ENCODE measurements around the gene D2HGDH. TPM values are rescaled to one million over a fixed set of nuclear protein-coding genes. Genes with fewer than 3 reads are reported as not detected.

D2HGDH gene
- total and polyA plus RNA-seq, 2 of the 13 experiments (the other 11 are each of a cell fraction or from before 2014, with no cell fraction given) = 19.2 to 20.3 TPM

DNA sequence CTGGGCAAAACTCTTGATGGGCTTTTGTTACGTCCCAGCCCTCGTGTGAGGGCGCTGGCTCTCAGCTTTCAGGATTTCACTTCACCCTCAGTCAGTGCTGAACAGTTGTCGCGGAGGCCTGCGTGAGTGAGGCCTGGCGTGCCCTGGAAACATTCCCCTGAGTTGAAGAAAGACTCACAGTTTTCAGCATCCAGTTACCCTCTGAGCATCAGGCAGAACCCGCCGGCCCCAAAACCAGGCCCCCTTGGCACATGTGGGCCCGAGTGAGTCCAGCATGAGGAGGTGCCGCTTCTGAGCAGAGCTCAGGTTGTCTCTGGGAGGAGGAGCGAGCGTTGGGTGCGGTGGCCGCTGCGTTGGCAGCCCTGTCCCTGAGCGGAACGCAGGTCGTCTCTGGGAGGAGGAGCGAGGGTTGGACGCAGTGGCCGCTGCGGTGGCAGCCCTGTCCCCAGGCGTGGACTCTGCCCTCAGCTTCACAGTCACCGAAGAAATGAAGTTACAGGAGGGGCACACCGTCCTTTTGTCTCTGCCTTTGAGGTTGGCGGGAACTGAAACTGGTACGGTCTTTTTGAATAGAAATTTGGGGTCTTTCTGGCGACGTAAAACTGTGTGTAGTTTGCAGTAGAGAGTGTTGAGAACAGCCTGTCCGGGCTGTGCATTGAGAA lies 74.4 kb downstream of the D2HGDH start, which contains the start of gene NEU4 (continued):
- peak; percentile 84; the same call in 1 of the 2 replicates for TF ChIP-seq ZBTB20 (CRISPR knock-in tag; IDR thresholded peaks at IDR 0.05; ENCODE audit: borderline replicate concordance, low read depth)
- TF ChIP-seq, protein P1, sequence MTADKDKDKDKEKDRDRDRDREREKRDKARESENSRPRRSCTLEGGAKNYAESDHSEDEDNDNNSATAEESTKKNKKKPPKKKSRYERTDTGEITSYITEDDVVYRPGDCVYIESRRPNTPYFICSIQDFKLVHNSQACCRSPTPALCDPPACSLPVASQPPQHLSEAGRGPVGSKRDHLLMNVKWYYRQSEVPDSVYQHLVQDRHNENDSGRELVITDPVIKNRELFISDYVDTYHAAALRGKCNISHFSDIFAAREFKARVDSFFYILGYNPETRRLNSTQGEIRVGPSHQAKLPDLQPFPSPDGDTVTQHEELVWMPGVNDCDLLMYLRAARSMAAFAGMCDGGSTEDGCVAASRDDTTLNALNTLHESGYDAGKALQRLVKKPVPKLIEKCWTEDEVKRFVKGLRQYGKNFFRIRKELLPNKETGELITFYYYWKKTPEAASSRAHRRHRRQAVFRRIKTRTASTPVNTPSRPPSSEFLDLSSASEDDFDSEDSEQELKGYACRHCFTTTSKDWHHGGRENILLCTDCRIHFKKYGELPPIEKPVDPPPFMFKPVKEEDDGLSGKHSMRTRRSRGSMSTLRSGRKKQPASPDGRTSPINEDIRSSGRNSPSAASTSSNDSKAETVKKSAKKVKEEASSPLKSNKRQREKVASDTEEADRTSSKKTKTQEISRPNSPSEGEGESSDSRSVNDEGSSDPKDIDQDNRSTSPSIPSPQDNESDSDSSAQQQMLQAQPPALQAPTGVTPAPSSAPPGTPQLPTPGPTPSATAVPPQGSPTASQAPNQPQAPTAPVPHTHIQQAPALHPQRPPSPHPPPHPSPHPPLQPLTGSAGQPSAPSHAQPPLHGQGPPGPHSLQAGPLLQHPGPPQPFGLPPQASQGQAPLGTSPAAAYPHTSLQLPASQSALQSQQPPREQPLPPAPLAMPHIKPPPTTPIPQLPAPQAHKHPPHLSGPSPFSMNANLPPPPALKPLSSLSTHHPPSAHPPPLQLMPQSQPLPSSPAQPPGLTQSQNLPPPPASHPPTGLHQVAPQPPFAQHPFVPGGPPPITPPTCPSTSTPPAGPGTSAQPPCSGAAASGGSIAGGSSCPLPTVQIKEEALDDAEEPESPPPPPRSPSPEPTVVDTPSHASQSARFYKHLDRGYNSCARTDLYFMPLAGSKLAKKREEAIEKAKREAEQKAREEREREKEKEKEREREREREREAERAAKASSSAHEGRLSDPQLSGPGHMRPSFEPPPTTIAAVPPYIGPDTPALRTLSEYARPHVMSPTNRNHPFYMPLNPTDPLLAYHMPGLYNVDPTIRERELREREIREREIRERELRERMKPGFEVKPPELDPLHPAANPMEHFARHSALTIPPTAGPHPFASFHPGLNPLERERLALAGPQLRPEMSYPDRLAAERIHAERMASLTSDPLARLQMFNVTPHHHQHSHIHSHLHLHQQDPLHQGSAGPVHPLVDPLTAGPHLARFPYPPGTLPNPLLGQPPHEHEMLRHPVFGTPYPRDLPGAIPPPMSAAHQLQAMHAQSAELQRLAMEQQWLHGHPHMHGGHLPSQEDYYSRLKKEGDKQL (CRISPR knock-in tag; IDR thresholded peaks at IDR 0.05; ENCODE audit: low read depth) = peak; percentile 71
- no peak for TF ChIP-seq GABPA (IDR thresholded peaks at IDR 0.05; ENCODE audit: low read depth, low read length)
- TF ChIP-seq GABPA (CRISPR knock-in tag; IDR thresholded peaks at IDR 0.05; ENCODE audit: low read depth) = peak; percentile 25; the same call in 1 of the 2 replicates
- TF ChIP-seq, protein P2, sequence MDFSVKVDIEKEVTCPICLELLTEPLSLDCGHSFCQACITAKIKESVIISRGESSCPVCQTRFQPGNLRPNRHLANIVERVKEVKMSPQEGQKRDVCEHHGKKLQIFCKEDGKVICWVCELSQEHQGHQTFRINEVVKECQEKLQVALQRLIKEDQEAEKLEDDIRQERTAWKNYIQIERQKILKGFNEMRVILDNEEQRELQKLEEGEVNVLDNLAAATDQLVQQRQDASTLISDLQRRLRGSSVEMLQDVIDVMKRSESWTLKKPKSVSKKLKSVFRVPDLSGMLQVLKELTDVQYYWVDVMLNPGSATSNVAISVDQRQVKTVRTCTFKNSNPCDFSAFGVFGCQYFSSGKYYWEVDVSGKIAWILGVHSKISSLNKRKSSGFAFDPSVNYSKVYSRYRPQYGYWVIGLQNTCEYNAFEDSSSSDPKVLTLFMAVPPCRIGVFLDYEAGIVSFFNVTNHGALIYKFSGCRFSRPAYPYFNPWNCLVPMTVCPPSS (IDR thresholded peaks at IDR 0.05) = no peak
- TF ChIP-seq GFI1 (CRISPR knock-in tag; IDR thresholded peaks at IDR 0.05; ENCODE audit: borderline replicate concordance) = peak; percentile 89
- peak; percentile 67; the same call in 1 of the 2 replicates for TF ChIP-seq ZBTB7A (CRISPR knock-in tag; IDR thresholded peaks at IDR 0.05)
- peak; percentile 60; the same call in 1 of the 2 replicates for TF ChIP-seq GLI4 (CRISPR knock-in tag; IDR thresholded peaks at IDR 0.05; ENCODE audit: borderline replicate concordance)
- TF ChIP-seq KDM2A (CRISPR knock-in tag; IDR thresholded peaks at IDR 0.05; ENCODE audit: borderline replicate concordance, low read depth) = peak; percentile 92; the same call in 1 of the 2 replicates
- peak; percentile 37; the same call in 1 of the 2 replicates for TF ChIP-seq CEBPG (CRISPR knock-in tag; IDR thresholded peaks at IDR 0.05)
- no peak for TF ChIP-seq ZNF484 (CRISPR knock-in tag; IDR thresholded peaks at IDR 0.05; ENCODE audit: borderline replicate concordance, low read depth)
- TF ChIP-seq MYNN (CRISPR knock-in tag; IDR thresholded peaks at IDR 0.05; ENCODE audit: low read depth) = no peak
- peak; percentile 95 for TF ChIP-seq NRL (CRISPR knock-in tag; IDR thresholded peaks at IDR 0.05; ENCODE audit: borderline replicate concordance)
- TF ChIP-seq, protein P3, sequence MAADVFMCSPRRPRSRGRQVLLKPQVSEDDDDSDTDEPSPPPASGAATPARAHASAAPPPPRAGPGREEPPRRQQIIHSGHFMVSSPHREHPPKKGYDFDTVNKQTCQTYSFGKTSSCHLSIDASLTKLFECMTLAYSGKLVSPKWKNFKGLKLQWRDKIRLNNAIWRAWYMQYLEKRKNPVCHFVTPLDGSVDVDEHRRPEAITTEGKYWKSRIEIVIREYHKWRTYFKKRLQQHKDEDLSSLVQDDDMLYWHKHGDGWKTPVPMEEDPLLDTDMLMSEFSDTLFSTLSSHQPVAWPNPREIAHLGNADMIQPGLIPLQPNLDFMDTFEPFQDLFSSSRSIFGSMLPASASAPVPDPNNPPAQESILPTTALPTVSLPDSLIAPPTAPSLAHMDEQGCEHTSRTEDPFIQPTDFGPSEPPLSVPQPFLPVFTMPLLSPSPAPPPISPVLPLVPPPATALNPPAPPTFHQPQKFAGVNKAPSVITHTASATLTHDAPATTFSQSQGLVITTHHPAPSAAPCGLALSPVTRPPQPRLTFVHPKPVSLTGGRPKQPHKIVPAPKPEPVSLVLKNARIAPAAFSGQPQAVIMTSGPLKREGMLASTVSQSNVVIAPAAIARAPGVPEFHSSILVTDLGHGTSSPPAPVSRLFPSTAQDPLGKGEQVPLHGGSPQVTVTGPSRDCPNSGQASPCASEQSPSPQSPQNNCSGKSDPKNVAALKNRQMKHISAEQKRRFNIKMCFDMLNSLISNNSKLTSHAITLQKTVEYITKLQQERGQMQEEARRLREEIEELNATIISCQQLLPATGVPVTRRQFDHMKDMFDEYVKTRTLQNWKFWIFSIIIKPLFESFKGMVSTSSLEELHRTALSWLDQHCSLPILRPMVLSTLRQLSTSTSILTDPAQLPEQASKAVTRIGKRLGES (CRISPR knock-in tag; IDR thresholded peaks at IDR 0.05; ENCODE audit: borderline replicate concordance) = peak; percentile 88
- TF ChIP-seq GPN1 (CRISPR knock-in tag; IDR thresholded peaks at IDR 0.05; ENCODE audit: borderline replicate concordance) = no peak
- peak; percentile 67; the same call in 1 of the 2 replicates for TF ChIP-seq ZNF510 (CRISPR knock-in tag; IDR thresholded peaks at IDR 0.05; ENCODE audit: low read depth)
- peak; percentile 97 for TF ChIP-seq HNF4A (CRISPR knock-in tag; IDR thresholded peaks at IDR 0.05)
- TF ChIP-seq MEIS1 (CRISPR knock-in tag; IDR thresholded peaks at IDR 0.05; ENCODE audit: borderline replicate concordance) = no peak; the same call in 1 of the 2 replicates
- peak; percentile 79; the same call in 1 of the 2 replicates for TF ChIP-seq PRMT3 (CRISPR knock-in tag; IDR thresholded peaks at IDR 0.05; ENCODE audit: borderline replicate concordance, low read depth)

Measured in HepG2 (cell line).